WERI-Rb-1 (cell line): ENCODE data around the gene ANKH.

Experiments used
- DNase-seq: peaks from one replicate; pipeline ENCODE4 v3.0.0-alpha.2; 2020
- H3K27ac ChIP-seq: fragments of 250-450 bp; sonication (Bioruptor Pico); 2 replicates; pipeline ENCODE4 v1.5.1; 2020; ENCODE audit warnings: mild to moderate bottlenecking, moderate library complexity
- H3K27me3 ChIP-seq: fragments of 250-450 bp; sonication (Bioruptor Pico); 2 replicates; pipeline ENCODE4 v1.5.1; 2021; ENCODE audit warnings: mild to moderate bottlenecking, low read depth, moderate library complexity; ENCODE audit not compliant: insufficient read depth, severe bottlenecking
- H3K36me3 ChIP-seq: fragments of 250-450 bp; sonication (Bioruptor Pico); 2 replicates; pipeline ENCODE4 v1.5.1; 2020; ENCODE audit warnings: mild to moderate bottlenecking, moderate library complexity
- H3K4me3 ChIP-seq: 2 replicates; pipeline ENCODE4 v1.5.1; 2011; ENCODE audit warnings: low read depth, mild to moderate bottlenecking, control low read depth, low read length
- H3K9me3 ChIP-seq: fragments of 250-450 bp; sonication (Bioruptor Pico); 2 replicates; pipeline ENCODE4 v1.5.1; 2021; ENCODE audit warnings: mild to moderate bottlenecking, moderate library complexity; ENCODE audit not compliant: severe bottlenecking
- TF ChIP-seq, protein P1 (sequence below): IDR thresholded peaks from 2 replicates; pipeline ENCODE4 v1.5.1; 2011; ENCODE audit warnings: low read depth, mild to moderate bottlenecking, control low read depth, inconsistent platforms, low read length

The ANKH gene

DNA sequence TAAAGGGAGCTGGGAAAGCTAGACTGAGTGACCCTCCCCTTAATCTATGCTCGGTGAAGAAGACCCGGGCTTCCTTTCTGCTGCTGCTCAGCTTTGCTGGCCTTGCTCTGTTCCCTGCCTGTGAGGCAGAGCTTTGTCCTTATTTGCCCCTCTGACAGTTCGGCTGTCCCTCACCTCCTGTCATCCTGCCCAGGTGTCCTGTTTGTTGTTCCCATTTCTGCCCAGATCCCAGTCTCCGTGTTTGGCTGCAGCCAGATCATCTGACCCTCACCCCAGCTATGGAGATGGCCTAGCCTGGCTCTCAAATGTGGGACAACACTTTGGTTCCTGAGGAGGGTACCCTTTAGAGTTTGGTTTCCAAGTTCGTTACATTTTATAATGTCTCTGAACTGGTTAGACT is 186.8 kb downstream of the ANKH start:
- Histone ChIP-seq H3K27me3 (no peaks in the 10 kb centered on the region), H3K9me3 (no peaks in the 10 kb centered on the region), H3K27ac (no peak overlapping the region), H3K4me3 (no peak overlapping the region), H3K36me3 (peaks cover 61% of the 10 kb centered on the region)
- no peak for DNase-seq
- TF ChIP-seq, protein P1, sequence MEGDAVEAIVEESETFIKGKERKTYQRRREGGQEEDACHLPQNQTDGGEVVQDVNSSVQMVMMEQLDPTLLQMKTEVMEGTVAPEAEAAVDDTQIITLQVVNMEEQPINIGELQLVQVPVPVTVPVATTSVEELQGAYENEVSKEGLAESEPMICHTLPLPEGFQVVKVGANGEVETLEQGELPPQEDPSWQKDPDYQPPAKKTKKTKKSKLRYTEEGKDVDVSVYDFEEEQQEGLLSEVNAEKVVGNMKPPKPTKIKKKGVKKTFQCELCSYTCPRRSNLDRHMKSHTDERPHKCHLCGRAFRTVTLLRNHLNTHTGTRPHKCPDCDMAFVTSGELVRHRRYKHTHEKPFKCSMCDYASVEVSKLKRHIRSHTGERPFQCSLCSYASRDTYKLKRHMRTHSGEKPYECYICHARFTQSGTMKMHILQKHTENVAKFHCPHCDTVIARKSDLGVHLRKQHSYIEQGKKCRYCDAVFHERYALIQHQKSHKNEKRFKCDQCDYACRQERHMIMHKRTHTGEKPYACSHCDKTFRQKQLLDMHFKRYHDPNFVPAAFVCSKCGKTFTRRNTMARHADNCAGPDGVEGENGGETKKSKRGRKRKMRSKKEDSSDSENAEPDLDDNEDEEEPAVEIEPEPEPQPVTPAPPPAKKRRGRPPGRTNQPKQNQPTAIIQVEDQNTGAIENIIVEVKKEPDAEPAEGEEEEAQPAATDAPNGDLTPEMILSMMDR: no peak

DNA sequence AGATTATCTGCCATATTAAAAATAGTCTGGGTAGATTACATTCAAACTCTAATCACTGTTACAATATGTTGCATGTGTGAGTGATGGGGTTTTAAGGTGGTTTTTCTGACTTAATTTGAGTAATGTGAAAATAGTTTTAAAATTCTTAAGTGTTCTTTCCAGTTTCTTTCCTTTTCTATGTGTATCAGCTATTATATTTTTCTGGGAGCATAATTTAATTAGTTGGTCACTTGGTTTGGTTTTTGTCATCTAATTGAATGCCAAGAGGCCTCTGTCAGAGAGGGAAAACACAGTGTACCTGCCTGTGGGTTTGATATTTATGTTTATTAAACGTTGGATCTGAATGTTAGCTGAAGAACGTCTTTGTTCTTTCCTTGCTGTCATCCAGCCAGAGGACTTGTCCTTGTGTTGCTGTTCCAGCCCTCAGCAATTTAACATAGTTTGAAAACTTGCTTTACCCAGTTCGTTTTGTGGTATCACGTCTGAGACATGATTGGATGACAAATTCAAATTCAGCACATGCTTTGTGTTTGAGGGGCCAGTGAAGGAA is 187.6 kb downstream of the ANKH start:
- Histone ChIP-seq H3K9me3 (no peaks in the 10 kb centered on the region), H3K27ac (no peak overlapping the region), H3K27me3 (no peaks in the 10 kb centered on the region), H3K4me3 (no peak overlapping the region), H3K36me3 (peaks cover 61% of the 10 kb centered on the region)
- TF ChIP-seq, protein P1: no peak
- DNase-seq: no peak

DNA sequence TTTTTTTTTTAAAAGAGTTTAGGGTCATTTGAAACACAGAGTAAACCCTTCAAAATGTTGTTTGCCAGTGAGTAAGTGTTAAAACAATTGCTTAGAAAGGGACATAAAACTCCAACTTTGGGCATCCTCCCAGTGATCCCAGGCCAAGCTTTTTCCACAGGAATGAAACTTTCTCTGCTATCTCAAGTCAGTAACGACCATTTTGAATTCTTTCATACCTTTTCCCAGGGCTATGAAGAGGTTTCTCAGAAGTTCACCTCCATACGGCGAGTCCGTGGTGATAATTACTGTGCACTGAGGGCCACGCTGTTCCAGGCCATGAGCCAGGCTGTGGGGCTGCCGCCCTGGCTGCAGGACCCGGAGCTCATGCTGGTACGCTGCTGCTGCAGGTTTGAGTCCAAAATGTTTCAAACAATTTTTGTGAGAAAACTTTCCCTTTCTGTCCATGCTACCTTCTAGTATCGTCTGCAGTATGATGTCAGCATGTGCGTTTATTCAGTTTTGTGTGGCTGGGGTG is 190.3 kb downstream of the ANKH start:
- TF ChIP-seq, protein P1: no peak
- Histone ChIP-seq H3K27ac (no peak overlapping the region), H3K9me3 (no peaks in the 10 kb centered on the region), H3K4me3 (no peak overlapping the region), H3K36me3 (peaks cover 53% of the 10 kb centered on the region), H3K27me3 (no peaks in the 10 kb centered on the region)
- DNase-seq: no peak

DNA sequence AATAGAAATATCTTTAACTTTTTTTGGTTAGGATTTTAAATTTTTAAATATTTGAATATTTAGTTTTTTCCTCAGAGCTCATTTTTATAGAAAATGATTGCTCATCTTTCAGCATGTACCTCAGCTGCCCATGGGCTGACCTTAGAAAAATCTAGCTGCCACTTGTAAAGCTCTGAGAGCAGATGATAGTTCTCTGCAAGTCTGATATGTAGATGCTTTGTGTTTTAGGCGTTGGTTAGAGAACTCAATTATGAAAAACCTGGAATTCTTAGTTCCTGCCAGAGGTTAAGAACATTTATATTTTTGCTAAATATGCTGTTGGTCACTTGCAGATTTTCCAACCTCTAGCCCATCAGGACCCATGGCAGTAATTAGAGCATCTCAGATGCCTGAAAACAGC is 192.0 kb downstream of the ANKH start:
- peaks cover 47% of the 10 kb centered on the region for H3K36me3 ChIP-seq
- H3K4me3 ChIP-seq: no peak overlapping the region
- H3K9me3 ChIP-seq: no peaks in the 10 kb centered on the region
- TF ChIP-seq, protein P1: no peak
- DNase-seq: no peak
- no peak overlapping the region for H3K27ac ChIP-seq
- no peaks in the 10 kb centered on the region for H3K27me3 ChIP-seq

DNA sequence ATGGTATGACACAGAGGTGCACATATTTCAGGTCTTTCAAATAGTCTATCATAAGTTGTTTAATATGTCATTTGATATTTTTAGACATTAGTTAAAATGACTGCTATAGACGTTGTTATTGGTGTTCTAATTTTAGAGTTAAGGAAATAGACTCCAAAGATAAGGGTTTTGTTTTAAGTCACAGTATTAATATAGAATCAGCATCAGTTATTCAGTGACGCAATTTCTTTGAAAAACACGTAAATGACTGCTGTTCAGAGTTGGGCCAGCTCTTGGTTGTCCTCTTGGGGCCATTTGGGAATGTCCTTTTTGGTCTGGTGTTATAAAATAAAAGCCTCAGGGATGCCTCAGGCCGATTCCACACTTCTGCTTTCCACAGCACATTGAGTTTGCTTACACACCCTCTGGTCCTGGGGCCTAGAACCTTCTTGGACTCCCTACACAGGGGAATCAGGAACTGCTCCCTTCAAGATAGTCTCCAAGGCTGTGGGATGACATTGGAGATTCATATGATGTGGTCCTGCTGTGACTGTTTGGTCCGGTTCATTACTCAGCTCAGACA is 192.7 kb downstream of the ANKH start:
- H3K27ac ChIP-seq: no peak overlapping the region
- H3K27me3 ChIP-seq: no peaks in the 10 kb centered on the region
- peaks cover 52% of the 10 kb centered on the region for H3K36me3 ChIP-seq
- DNase-seq: no peak
- no peak overlapping the region for H3K4me3 ChIP-seq
- TF ChIP-seq, protein P1: no peak
- no peaks in the 10 kb centered on the region for H3K9me3 ChIP-seq

DNA sequence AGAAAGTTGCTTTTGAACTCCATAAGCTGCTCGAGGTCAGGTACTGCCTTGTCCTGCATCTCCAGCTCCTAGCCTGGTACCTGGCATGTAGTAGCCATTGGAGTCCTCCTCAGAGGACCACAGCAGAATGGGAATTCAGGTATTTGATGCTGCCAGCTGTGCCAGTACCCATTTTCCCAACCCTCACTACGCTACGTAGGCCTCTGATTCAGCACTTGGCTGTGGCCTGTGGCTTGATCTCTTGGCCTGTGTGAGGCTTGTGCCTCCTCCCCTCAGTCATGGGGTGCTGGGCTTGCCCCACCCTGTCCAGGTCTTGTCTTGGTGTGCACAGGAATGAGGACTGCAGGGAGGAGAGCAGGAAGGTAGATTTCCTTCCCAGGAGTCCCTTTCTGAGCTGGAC is 195.3 kb downstream of the ANKH start:
- no peak overlapping the region for H3K27ac ChIP-seq
- no peak for DNase-seq

More for the DNA sequence above, 195.3 kb downstream of the ANKH start:
- Histone ChIP-seq H3K9me3 (no peaks in the 10 kb centered on the region), H3K4me3 (no peak overlapping the region), H3K27me3 (no peaks in the 10 kb centered on the region), H3K36me3 (peaks cover 32% of the 10 kb centered on the region)
- TF ChIP-seq, protein P1: no peak
